Activated T-helper 17 cell treated with anti-CD3 and anti-CD28 coated beads, Interleukin-2, amount 50 U/mL, for 72 hours (primary cell): ENCODE measurements around the gene NFKBIE. TPM values are rescaled to one million over a fixed set of nuclear protein-coding genes. Genes with fewer than 3 reads are reported as not detected.

ENCODE experiments used
- ATAC-seq: fragments of 150-1000 bp; cut with Tn5 transposase; replicated peaks from 2 replicates; pipeline ENCODE4 v1.10.0; 2021; ENCODE audit warnings: mild to moderate bottlenecking, moderate library complexity
- H3K27ac Mint-ChIP-seq: one replicate; pipeline ENCODE4 v1.8.0; 2022; ENCODE audit warnings: mixed read lengths
- H3K27me3 Mint-ChIP-seq: one replicate; pipeline ENCODE4 v1.8.0; 2022; ENCODE audit warnings: mixed read lengths
- H3K36me3 Mint-ChIP-seq: one replicate; pipeline ENCODE4 v1.8.0; 2022; ENCODE audit warnings: low read depth, mild to moderate bottlenecking, mixed read lengths
- H3K4me1 Mint-ChIP-seq: one replicate; pipeline ENCODE4 v1.8.0; 2022; ENCODE audit warnings: mixed read lengths
- H3K4me3 Mint-ChIP-seq: one replicate; pipeline ENCODE4 v1.8.0; 2022; ENCODE audit warnings: mild to moderate bottlenecking, mixed read lengths
- H3K9me3 Mint-ChIP-seq: one replicate; pipeline ENCODE4 v1.8.0; 2022; ENCODE audit warnings: mixed read lengths
- total RNA-seq, 2 donors: library from RNA; stranded (reverse); gene quantifications; one replicate each; pipeline ENCODE4 v1.2.3, GENCODE V29; 2022

The NFKBIE gene
- total RNA-seq, 2 donors from 2014 or later, result 20.5 to 26.9 TPM

- no peaks in the 10 kb centered on the region for H3K9me3 Mint-ChIP-seq
- H3K27me3 Mint-ChIP-seq, result no peaks in the 10 kb centered on the region
- peaks cover 67% of the 10 kb centered on the region for H3K4me1 Mint-ChIP-seq
- H3K36me3 Mint-ChIP-seq, result peaks cover 97% of the 10 kb centered on the region
- H3K27ac Mint-ChIP-seq, result peak overlapping the region; percentile 99
- H3K4me3 Mint-ChIP-seq, result peak overlapping the region; percentile 87
- no peak for ATAC-seq
These were observed 13.5 kb downstream of the NFKBIE start for GRCh38 chr6:44251576-44252524.

- Mint-ChIP-seq H3K4me3 (peak overlapping the region; percentile 87), H3K27ac (peak overlapping the region; percentile 99), H3K36me3 (peaks cover 95% of the 10 kb centered on the region), H3K27me3 (no peaks in the 10 kb centered on the region), H3K9me3 (no peaks in the 10 kb centered on the region), H3K4me1 (peaks cover 59% of the 10 kb centered on the region)
- no peak for ATAC-seq
These were observed 14.6 kb downstream of the NFKBIE start for GRCh38 chr6:44250718-44251123.

GRCh38 chr6:44250067-44250717 is 15.2 kb downstream of the NFKBIE start:
- no peaks in the 10 kb centered on the region for H3K27me3 Mint-ChIP-seq
- peak overlapping the region; percentile 99 for H3K27ac Mint-ChIP-seq
- H3K4me1 Mint-ChIP-seq, result peaks cover 58% of the 10 kb centered on the region
- H3K4me3 Mint-ChIP-seq, result peak overlapping the region; percentile 87
- no peak for ATAC-seq
- peaks cover 89% of the 10 kb centered on the region for H3K36me3 Mint-ChIP-seq
- no peaks in the 10 kb centered on the region for H3K9me3 Mint-ChIP-seq

- Mint-ChIP-seq H3K27ac (peak overlapping the region; percentile 99), H3K9me3 (no peaks in the 10 kb centered on the region), H3K4me1 (peaks cover 50% of the 10 kb centered on the region), H3K4me3 (peak overlapping the region; percentile 87), H3K27me3 (no peaks in the 10 kb centered on the region), H3K36me3 (peaks cover 80% of the 10 kb centered on the region)
- no peak for ATAC-seq
These were observed 16.1 kb downstream of the NFKBIE start for GRCh38 chr6:44249082-44249748.

GRCh38 chr6:44248579-44248978 is 16.8 kb downstream of the NFKBIE start:
- ATAC-seq, result no peak
- peaks cover 73% of the 10 kb centered on the region for H3K36me3 Mint-ChIP-seq
- H3K27me3 Mint-ChIP-seq, result no peaks in the 10 kb centered on the region
- no peaks in the 10 kb centered on the region for H3K9me3 Mint-ChIP-seq
- peaks cover 45% of the 10 kb centered on the region for H3K4me1 Mint-ChIP-seq
- H3K4me3 Mint-ChIP-seq, result peak overlapping the region; percentile 87
- H3K27ac Mint-ChIP-seq, result peak overlapping the region; percentile 99

- ATAC-seq, result peak; percentile 68
- H3K4me1 Mint-ChIP-seq, result peaks cover 36% of the 10 kb centered on the region
These were observed 17.7 kb downstream of the NFKBIE start for GRCh38 chr6:44247338-44248302.

GRCh38 chr6:44246663-44247337 is 18.6 kb downstream of the NFKBIE start, which contains the start of gene HSP90AB1:
HSP90AB1 (plus strand) TSS chr6:44247101; CDS start chr6:44248630, 1,529 bp downstream.
- H3K4me1 Mint-ChIP-seq, result peaks cover 32% of the 10 kb centered on the region
- H3K27me3 Mint-ChIP-seq, result no peaks in the 10 kb centered on the region
- H3K9me3 Mint-ChIP-seq, result no peaks in the 10 kb centered on the region

More at GRCh38 chr6:44247338-44248302, 17.7 kb downstream of the NFKBIE start:
- Mint-ChIP-seq H3K36me3 (peaks cover 64% of the 10 kb centered on the region), H3K27ac (peak overlapping the region; percentile 99), H3K9me3 (no peaks in the 10 kb centered on the region), H3K4me3 (peak overlapping the region; percentile 87), H3K27me3 (no peaks in the 10 kb centered on the region)

GRCh38 chr6:44245912-44246662 is 19.3 kb downstream of the NFKBIE start:
- Mint-ChIP-seq H3K9me3 (no peaks in the 10 kb centered on the region), H3K4me3 (peak overlapping the region; percentile 87), H3K4me1 (peaks cover 27% of the 10 kb centered on the region), H3K27me3 (no peaks in the 10 kb centered on the region), H3K27ac (peak overlapping the region; percentile 99), H3K36me3 (peaks cover 48% of the 10 kb centered on the region)
- peak; percentile 61 for ATAC-seq

More at GRCh38 chr6:44246663-44247337, 18.6 kb downstream of the NFKBIE start, which contains the start of gene HSP90AB1:
- ATAC-seq, result peak; percentile 78
- peak within 1 kb of the TSS; percentile 87 for H3K4me3 Mint-ChIP-seq
- peak within 1 kb of the TSS; percentile 99 for H3K27ac Mint-ChIP-seq
- H3K36me3 Mint-ChIP-seq, result peaks cover 55% of the 10 kb centered on the region

GRCh38 chr6:44245391-44245911 is 19.9 kb downstream of the NFKBIE start:
- Mint-ChIP-seq H3K4me1 (peaks cover 23% of the 10 kb centered on the region), H3K9me3 (no peaks in the 10 kb centered on the region), H3K27ac (peak overlapping the region; percentile 99), H3K27me3 (no peaks in the 10 kb centered on the region), H3K36me3 (peaks cover 42% of the 10 kb centered on the region), H3K4me3 (peak overlapping the region; percentile 87)
- ATAC-seq, result no peak

GRCh38 chr6:44243345-44243744 is 22.0 kb downstream of the NFKBIE start:
- no peak overlapping the region for H3K27ac Mint-ChIP-seq
- H3K4me1 Mint-ChIP-seq, result peaks cover 10% of the 10 kb centered on the region
- no peaks in the 10 kb centered on the region for H3K9me3 Mint-ChIP-seq
- no peak overlapping the region for H3K4me3 Mint-ChIP-seq
- no peaks in the 10 kb centered on the region for H3K27me3 Mint-ChIP-seq
- no peak for ATAC-seq
- H3K36me3 Mint-ChIP-seq, result peaks cover 21% of the 10 kb centered on the region

GRCh38 chr6:44238687-44239350 is 26.5 kb downstream of the NFKBIE start:
- no peaks in the 10 kb centered on the region for H3K27me3 Mint-ChIP-seq
- no peaks in the 10 kb centered on the region for H3K9me3 Mint-ChIP-seq
- peak overlapping the region; percentile 67 for H3K4me3 Mint-ChIP-seq
- H3K36me3 Mint-ChIP-seq, result peaks cover 5% of the 10 kb centered on the region
- peaks cover 6% of the 10 kb centered on the region for H3K4me1 Mint-ChIP-seq
- H3K27ac Mint-ChIP-seq, result peak overlapping the region; percentile 92
- ATAC-seq, result no peak
